K562 (cell line): Measurements from ENCODE around the gene TTLL3. TPM values are rescaled to one million over a fixed set of nuclear protein-coding genes. Genes with fewer than 3 reads are reported as not detected.

Source experiments
- ATF6 ChIP-seq: sonication (generic); formaldehyde crosslinking; IDR thresholded peaks from 2 replicates; pipeline ENCODE4 v1.4.0; 2020; ENCODE audit warnings: mild to moderate bottlenecking, missing genetic modification reagents
- CREB3 ChIP-seq: fragments of 450-650 bp; conservative IDR thresholded peaks from 2 replicates; pipeline ENCODE4 v1.6.1; 2016; ENCODE audit warnings: missing genetic modification characterization, low read depth, mild to moderate bottlenecking, missing compliant biosample characterization, moderate library complexity
- E2F6 ChIP-seq, 2 experiments: IDR thresholded peaks; 2 replicates each; pipeline ENCODE4 v1.6.1; 2011; ENCODE audit warnings: borderline replicate concordance in 1 of 2, control low read depth in 1 of 2, low read depth in 1 of 2, low read length in 1 of 2, mild to moderate bottlenecking in 1 of 2, mixed read lengths in 1 of 2, moderate library complexity in 1 of 2; ENCODE audit not compliant: insufficient read depth in 1 of 2, insufficient read length in 1 of 2, poor library complexity in 1 of 2, severe bottlenecking in 1 of 2; ENCODE audit errors: extremely low read depth in 1 of 2
- KDM4B ChIP-seq, 2 experiments: fragments of 450-650 bp in 1 of 2; sonication (generic) in 1 of 2; IDR thresholded peaks; 2 replicates each; pipeline ENCODE4 v1.6.1; 2016 to 2017; ENCODE audit warnings: borderline replicate concordance in 2 of 2, antibody characterized with exemption in 1 of 2, low read depth in 1 of 2, mild to moderate bottlenecking in 1 of 2
- TAF7 ChIP-seq: fragments of 450-650 bp; IDR thresholded peaks from 2 replicates; pipeline ENCODE4 v1.6.1; 2016; ENCODE audit warnings: missing genetic modification characterization, missing compliant biosample characterization
- UBTF ChIP-seq, 2 experiments: IDR thresholded peaks; 2 replicates each; pipeline ENCODE4 v1.6.1; 2012; ENCODE audit warnings: improper control_type of control experiment in 2 of 2, low read depth in 2 of 2, low read length in 2 of 2, borderline replicate concordance in 1 of 2
- ZNF511 ChIP-seq: sonication (generic); formaldehyde crosslinking; IDR thresholded peaks from 2 replicates; pipeline ENCODE4 v1.8.0; 2022; ENCODE audit warnings: mild to moderate bottlenecking, missing genetic modification reagents
- ZNF609 ChIP-seq: sonication (generic); formaldehyde crosslinking; IDR thresholded peaks from 2 replicates; pipeline ENCODE4 v1.8.1; 2023; ENCODE audit warnings: missing genetic modification reagents, mild to moderate bottlenecking, borderline replicate concordance
- ZNF668 ChIP-seq: fragments of 250-450 bp; sonication (Bioruptor Pico); IDR thresholded peaks from 2 replicates; pipeline ENCODE4 v1.8.0; 2022; ENCODE audit warnings: mild to moderate bottlenecking, inconsistent platforms
- ZNF766 ChIP-seq: fragments of 200-800 bp; sonication (Bioruptor generic); conservative IDR thresholded peaks from 2 replicates; pipeline ENCODE4 v1.6.1; 2016; ENCODE audit warnings: missing genetic modification characterization, missing compliant biosample characterization
- polyA plus RNA-seq, 8 experiments: library from polyadenylated mRNA; depleted of rRNA in 4 of 8; stranded (reverse) in 5 of 8; unstranded in 3 of 8; fragments of >200 nt; fragmentation: Nextera tagmentation in 2 of 8; fragmentation: Illumina TruSeq in 1 of 8; extraction: Ambion mirVana in 2 of 8; extraction: Trizol in 1 of 8; gene quantifications; 2 replicates each; pipeline versions ENCODE4 v1.2.1 to v1.2.3, GENCODE V29; 2011 to 2014; ENCODE audit warnings: inconsistent platforms in 1 of 8, missing spikeins in 1 of 8
- total RNA-seq, 7 experiments: library from RNA; depleted of rRNA in 6 of 7; stranded (reverse); fragments of >200 nt in 6 of 7; fragmentation: Illumina TruSeq in 2 of 7; extraction: Trizol in 2 of 7; gene quantifications; 2 replicates each; pipeline versions ENCODE4 v1.2.1 to v1.2.3, GENCODE V29; 2011 to 2021; ENCODE audit warnings: low replicate concordance in 1 of 7

TTLL3 gene
- total and polyA plus RNA-seq, 9 of the 15 experiments (the other 6 are each of a cell fraction or from before 2014, with no cell fraction given): 8.9 to 106 (median 33.2) TPM

GRCh38 chr3:9862391-9863057, 52.5 kb downstream of the TTLL3 start (continued):
- TF ChIP-seq ATF6: peak; percentile 27; the same call in 1 of the 2 replicates
- peak; percentile 41 to 82 for TF ChIP-seq E2F6 (IDR thresholded peaks at IDR 0.05; ENCODE audit: borderline replicate concordance in 1 of 2, extremely low read depth in 1 of 2, insufficient read depth in 1 of 2, insufficient read length in 1 of 2, low read depth in 1 of 2, low read length in 1 of 2, poor library complexity in 1 of 2, severe bottlenecking in 1 of 2)
- TF ChIP-seq CREB3 (tag): no peak
- no peak for TF ChIP-seq TAF7 (tag)
- TF ChIP-seq ZNF511: no peak; the same call in 1 of the 2 replicates
- 0 out of 4 replicates have a peak, but pooled peaks of 1 of the 2 experiments have one; percentile 42 for TF ChIP-seq KDM4B (IDR thresholded peaks at IDR 0.05; ENCODE audit: borderline replicate concordance in 2 of 2, low read depth in 1 of 2)
- TF ChIP-seq ZNF668 (CRISPR knock-in tag): no peak
- TF ChIP-seq ZNF609 (CRISPR knock-in tag): no peak
- peak; percentile 52 to 94; a peak in 3 of 4 replicates for TF ChIP-seq UBTF (IDR thresholded peaks at IDR 0.05; ENCODE audit: borderline replicate concordance in 1 of 2, low read depth in 2 of 2, low read length in 2 of 2)
- TF ChIP-seq ZNF766 (CRISPR knock-in tag): no peak; the same call in 1 of the 2 replicates
